A673 (cell line): ENCODE results near the gene SYP. TPM values are rescaled to one million over a fixed set of nuclear protein-coding genes. Genes with fewer than 3 reads are reported as not detected.

Experiments
- BruUV-seq: library from RNA; stranded (reverse); fragments of 400-500 nt; replicated peaks from 2 replicates; lab custom pipeline; 2021; lab: Mats Ljungman, UMichigan
- CTCF ChIA-PET: fragments of 300-600 bp; sonication (Branson Sonifier 250); formaldehyde crosslinking; loops from one replicate; lab custom pipeline; 2022; ENCODE audit warnings: antibody characterized with exemption; lab: Charles Lee
- POLR2A ChIA-PET: fragments of 300-600 bp; sonication (Branson Sonifier 250); formaldehyde crosslinking; loops from one replicate; lab custom pipeline; 2022; ENCODE audit warnings: antibody characterized with exemption; ENCODE audit not compliant: low non-redundant PET; lab: Charles Lee
- DNase-seq: peaks from one replicate; pipeline ENCODE4 v3.0.0-alpha.2; 2015; ENCODE audit warnings: low spot score
- H3K27ac ChIP-seq: fragments of 200-600 bp; sonication (generic); 2 replicates; pipeline ENCODE4 v1.5.1; 2016; ENCODE audit warnings: mixed run types, low read depth, mild to moderate bottlenecking, mixed read lengths, antibody characterized with exemption, low read length; ENCODE audit not compliant: poor library complexity, severe bottlenecking
- H3K27me3 ChIP-seq: fragments of 200-600 bp; sonication (generic); replicated peaks from 2 replicates; pipeline ENCODE4 v1.6.1; 2017; ENCODE audit warnings: mixed run types, low read depth, mild to moderate bottlenecking, mixed read lengths, antibody characterized with exemption, low read length; ENCODE audit not compliant: insufficient read depth, poor library complexity
- H3K36me3 ChIP-seq: fragments of 200-600 bp; sonication (generic); 2 replicates; pipeline ENCODE4 v1.6.1; 2016; ENCODE audit warnings: mixed run types, mild to moderate bottlenecking, mixed read lengths, antibody characterized with exemption, low read length; ENCODE audit not compliant: insufficient read depth, poor library complexity, severe bottlenecking
- H3K4me1 ChIP-seq: fragments of 200-600 bp; sonication (generic); 2 replicates; pipeline ENCODE4 v1.6.1; 2017; ENCODE audit warnings: mixed run types, mild to moderate bottlenecking, mixed read lengths, antibody characterized with exemption, low read length; ENCODE audit not compliant: insufficient read depth, poor library complexity, severe bottlenecking
- H3K4me3 ChIP-seq: fragments of 200-600 bp; sonication (generic); 2 replicates; pipeline ENCODE4 v1.5.1; 2016; ENCODE audit warnings: low read depth, mixed run types, mild to moderate bottlenecking, mixed read lengths, low read length; ENCODE audit not compliant: poor library complexity, severe bottlenecking
- H3K9me3 ChIP-seq: fragments of 200-600 bp; sonication (generic); 2 replicates; pipeline ENCODE4 v1.6.1; 2016; ENCODE audit warnings: mixed run types, low read depth, mild to moderate bottlenecking, mixed read lengths, antibody characterized with exemption, low read length; ENCODE audit not compliant: poor library complexity, severe bottlenecking
- EZH2 ChIP-seq: fragments of 200-600 bp; sonication (generic); IDR thresholded peaks from 2 replicates; pipeline ENCODE4 v1.6.1; 2017; ENCODE audit warnings: borderline replicate concordance, low read depth, mild to moderate bottlenecking, mixed read lengths, antibody characterized with exemption, low read length; ENCODE audit not compliant: poor library complexity, severe bottlenecking
- intact Hi-C: fragments of 100-400 bp; cut with micrococcal nuclease; formaldehyde crosslinking; loops from one replicate; pipeline ENCODE4 v1.10.0; 2022; ENCODE audit not compliant: unreplicated experiment
- total RNA-seq: library from RNA; stranded (reverse); gene quantifications from 2 replicates; pipeline ENCODE4 v1.2.3, GENCODE V29; 2021
- TF ChIP-seq, protein P1 (sequence below): fragments of 300-800, 200-600 bp; sonication (generic); conservative IDR thresholded peaks from 2 replicates; pipeline ENCODE4 v1.5.1; 2017; ENCODE audit warnings: low read depth, mild to moderate bottlenecking, antibody characterized with exemption, low read length, moderate library complexity, mixed read lengths

The SYP gene
- total RNA-seq, 1 experiment from 2014 or later = 14.6 TPM

DNA sequence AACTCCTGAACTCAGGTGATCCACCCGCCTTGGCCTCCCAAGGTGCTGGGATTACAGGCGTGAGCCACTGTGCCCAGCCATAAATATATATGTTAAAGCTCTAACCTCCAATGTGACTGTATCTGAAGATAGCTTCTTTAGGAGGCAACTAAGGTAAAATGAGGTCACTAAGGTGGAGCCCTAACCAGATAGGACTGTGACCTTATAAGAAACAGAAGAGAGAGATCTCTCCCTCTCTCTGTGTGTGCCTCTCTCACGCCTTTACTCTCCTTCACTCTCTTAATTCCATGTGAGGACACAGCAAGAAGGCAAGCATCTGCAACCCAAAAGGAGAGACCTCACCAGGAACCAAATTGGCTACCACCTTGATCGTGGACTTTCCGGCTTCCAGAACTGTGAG lies 38.4 kb downstream of the SYP start:
- Histone ChIP-seq H3K9me3 (no peaks in the 10 kb centered on the region), H3K36me3 (no peaks in the 10 kb centered on the region), H3K27ac (no peak overlapping the region), H3K4me1 (no peaks in the 10 kb centered on the region), H3K4me3 (no peak overlapping the region), H3K27me3 (no peaks in the 10 kb centered on the region)
- no TSS peak for BruUV-seq
- intact Hi-C loops = no loop called here
- no peak for TF ChIP-seq EZH2
- TF ChIP-seq, protein P1, sequence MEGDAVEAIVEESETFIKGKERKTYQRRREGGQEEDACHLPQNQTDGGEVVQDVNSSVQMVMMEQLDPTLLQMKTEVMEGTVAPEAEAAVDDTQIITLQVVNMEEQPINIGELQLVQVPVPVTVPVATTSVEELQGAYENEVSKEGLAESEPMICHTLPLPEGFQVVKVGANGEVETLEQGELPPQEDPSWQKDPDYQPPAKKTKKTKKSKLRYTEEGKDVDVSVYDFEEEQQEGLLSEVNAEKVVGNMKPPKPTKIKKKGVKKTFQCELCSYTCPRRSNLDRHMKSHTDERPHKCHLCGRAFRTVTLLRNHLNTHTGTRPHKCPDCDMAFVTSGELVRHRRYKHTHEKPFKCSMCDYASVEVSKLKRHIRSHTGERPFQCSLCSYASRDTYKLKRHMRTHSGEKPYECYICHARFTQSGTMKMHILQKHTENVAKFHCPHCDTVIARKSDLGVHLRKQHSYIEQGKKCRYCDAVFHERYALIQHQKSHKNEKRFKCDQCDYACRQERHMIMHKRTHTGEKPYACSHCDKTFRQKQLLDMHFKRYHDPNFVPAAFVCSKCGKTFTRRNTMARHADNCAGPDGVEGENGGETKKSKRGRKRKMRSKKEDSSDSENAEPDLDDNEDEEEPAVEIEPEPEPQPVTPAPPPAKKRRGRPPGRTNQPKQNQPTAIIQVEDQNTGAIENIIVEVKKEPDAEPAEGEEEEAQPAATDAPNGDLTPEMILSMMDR = no peak
- no peak for DNase-seq
- POLR2A ChIA-PET = no interaction called here
- CTCF ChIA-PET = no interaction called here

DNA sequence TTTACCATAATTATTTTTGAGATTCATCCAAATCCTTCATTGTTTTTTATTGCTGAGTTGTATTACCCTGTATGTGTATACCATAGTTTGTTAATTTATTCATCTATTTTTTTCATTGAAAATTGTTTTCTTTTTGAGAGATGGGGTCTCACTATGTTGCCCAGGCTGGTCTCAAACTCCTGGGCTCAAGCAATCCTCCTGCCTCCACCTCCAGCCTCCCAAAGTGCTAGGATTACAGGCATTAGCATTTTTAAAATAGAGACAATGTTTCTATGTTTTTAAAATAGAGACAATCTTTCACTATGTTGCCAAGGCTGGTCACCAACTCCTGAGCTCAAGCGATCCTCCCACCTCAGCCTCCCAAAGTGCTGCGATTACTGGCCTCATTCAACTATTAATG lies 39.1 kb downstream of the SYP start:
- DNase-seq = no peak
- H3K9me3 ChIP-seq = no peaks in the 10 kb centered on the region
- TF ChIP-seq, protein P1 = no peak
- TF ChIP-seq EZH2 = no peak
- ChIA-PET CTCF (no interaction called here), POLR2A (no interaction called here)
- H3K4me3 ChIP-seq = no peak overlapping the region
- no peaks in the 10 kb centered on the region for H3K27me3 ChIP-seq
- H3K4me1 ChIP-seq = no peaks in the 10 kb centered on the region
- no TSS peak for BruUV-seq
- no peak overlapping the region for H3K27ac ChIP-seq
- intact Hi-C loops = no loop called here
- no peaks in the 10 kb centered on the region for H3K36me3 ChIP-seq

DNA sequence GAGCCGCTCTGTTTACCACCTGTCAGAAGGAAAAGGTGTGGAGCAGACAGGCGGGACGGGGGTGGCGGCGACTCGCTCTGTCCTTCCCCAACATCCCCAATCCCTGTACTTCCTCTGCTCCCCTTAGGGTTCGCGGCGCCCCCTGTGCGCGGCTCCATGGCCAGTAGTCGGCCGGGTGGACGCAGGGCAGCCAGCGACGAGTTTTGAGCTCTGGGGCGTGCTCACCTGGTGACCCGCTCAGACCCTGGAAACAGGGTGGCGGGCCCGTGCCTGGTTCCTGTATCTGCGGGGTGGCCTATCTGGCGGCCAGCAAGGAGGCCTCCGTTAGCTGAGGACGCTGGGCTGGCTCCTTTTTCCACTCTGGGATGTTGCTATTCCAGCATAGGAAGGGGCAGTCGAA lies 42.8 kb downstream of the SYP start:
- Histone ChIP-seq H3K36me3 (no peaks in the 10 kb centered on the region), H3K4me1 (no peaks in the 10 kb centered on the region), H3K9me3 (no peaks in the 10 kb centered on the region), H3K27ac (no peak overlapping the region), H3K27me3 (no peaks in the 10 kb centered on the region), H3K4me3 (no peak overlapping the region)
- TF ChIP-seq EZH2 = no peak
- TF ChIP-seq, protein P1 = no peak
- intact Hi-C loops = no loop called here
- no peak for DNase-seq
- CTCF ChIA-PET = no interaction called here
- POLR2A ChIA-PET = no interaction called here
- BruUV-seq = no TSS peak
